ENCODE data around the gene TBC1D10B.
"Not testable (repeated sequence)": the region's sequence is repeated elsewhere in the genome, so short reads cannot be mapped to it uniquely, and the experiment has no call there.

The TBC1D10B gene

DNA sequence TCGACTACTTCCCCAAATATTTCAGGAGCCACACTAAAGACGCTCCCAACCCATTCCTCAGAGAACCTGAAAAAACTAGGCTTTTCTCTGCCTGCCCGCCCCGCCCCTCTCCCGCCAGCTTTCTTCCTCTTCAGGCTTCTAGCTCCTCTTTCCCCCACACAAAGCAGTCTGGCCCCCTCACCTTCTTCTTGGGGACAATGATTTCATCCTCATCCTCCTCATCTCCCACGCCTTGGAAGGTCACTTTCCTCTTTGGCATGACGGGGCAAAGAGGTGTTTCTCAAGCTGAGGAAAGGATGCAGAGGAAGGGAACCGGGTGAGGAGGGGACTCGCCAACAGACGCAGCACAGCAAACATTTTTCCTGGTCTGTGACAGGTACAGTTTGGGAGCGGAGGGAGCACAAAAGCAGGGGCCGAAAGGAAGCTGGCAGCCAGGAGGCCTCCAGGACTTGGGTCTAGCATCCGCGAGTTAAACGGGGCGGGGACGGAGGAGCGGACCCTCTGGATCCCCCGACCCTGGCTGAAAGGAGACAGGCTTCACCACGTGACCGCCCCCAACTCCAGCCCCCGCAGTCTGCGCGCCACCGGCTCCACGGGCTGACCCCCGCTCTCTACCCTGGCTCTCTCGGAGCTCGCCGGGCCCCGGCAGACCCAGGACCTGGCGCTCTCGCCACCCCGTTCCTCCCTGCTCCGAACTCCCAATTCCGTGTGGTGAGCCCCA lies 15.7 kb downstream of the TBC1D10B start:
- FAIRE-seq = no peak

DNA sequence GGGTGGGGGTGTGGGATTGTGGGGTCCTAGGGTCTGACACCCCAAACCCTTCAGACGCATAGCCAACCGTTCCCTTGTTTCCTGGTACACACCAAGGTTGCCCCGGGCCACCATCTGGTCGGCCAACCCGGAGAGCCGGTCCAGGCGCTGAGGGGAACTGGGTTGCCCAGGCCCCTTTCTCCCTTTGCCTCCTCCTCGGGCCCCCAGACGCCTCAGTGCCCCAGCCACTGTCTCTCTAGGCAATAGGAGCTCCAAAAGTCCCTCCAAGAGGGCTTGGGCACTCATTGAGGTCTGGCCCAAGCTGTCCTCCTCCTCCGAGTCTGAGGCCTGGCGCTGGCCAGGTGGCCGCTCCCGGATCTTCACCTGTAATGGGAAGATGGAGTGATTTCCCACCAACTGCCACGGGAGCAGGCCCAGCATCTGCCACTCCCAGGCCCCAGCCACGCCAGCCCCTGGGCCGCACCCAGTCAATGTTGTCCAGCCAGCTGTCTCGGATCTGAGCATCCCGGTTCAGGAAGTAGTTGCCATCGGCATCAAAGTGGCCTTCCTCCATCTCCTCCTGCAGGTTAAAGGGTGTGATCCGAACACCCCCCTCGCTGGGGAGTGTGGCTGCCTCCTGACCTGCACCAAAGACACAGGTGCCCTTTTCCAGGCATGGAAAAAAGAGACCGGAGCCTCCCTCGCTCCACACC lies 16.7 kb downstream of the TBC1D10B start:
- no peak for FAIRE-seq

DNA sequence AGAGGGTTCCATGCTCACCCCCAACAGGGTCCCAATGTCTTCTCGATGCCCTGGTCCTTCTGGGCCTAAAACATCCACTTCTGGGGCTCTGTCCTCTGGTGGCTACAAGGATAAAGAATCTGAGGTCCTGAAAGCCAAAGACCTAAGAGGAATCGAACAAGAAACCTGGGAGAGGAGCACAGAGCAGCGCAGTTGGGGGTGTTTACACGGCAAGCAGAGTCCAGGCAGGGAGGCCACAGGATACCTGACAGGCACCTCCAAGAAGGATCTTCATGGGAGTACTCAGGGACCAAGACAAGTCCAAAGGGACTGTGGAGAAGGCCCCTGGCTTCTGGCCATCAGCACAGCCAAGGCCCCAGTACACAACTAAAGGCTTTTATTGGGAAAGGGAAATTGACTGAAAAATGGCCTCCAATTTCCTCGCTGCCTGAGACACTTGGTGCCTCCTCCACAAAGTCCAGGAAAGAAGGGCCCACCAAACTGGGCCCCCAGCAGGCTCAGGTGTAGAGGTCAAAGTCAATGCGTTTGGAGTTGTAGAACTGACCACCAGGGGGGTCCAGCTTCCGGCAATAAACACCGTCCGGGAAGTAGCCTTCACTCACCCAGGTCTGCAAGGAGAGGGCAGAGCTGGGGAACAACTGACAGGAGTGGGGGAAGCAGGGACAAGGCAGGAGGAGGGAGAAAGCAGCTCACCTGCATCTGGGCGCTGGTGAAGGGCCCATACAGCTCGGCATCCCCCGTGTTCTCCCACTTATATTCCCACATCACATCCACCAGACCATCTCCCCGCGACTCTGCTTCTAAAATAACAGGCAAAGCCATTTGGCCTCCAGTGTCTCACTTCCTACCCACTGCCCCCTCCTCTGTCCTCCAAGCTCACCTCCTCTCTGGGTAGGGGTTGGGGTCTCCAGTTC lies 17.5 kb downstream of the TBC1D10B start:
- no peak for FAIRE-seq

DNA sequence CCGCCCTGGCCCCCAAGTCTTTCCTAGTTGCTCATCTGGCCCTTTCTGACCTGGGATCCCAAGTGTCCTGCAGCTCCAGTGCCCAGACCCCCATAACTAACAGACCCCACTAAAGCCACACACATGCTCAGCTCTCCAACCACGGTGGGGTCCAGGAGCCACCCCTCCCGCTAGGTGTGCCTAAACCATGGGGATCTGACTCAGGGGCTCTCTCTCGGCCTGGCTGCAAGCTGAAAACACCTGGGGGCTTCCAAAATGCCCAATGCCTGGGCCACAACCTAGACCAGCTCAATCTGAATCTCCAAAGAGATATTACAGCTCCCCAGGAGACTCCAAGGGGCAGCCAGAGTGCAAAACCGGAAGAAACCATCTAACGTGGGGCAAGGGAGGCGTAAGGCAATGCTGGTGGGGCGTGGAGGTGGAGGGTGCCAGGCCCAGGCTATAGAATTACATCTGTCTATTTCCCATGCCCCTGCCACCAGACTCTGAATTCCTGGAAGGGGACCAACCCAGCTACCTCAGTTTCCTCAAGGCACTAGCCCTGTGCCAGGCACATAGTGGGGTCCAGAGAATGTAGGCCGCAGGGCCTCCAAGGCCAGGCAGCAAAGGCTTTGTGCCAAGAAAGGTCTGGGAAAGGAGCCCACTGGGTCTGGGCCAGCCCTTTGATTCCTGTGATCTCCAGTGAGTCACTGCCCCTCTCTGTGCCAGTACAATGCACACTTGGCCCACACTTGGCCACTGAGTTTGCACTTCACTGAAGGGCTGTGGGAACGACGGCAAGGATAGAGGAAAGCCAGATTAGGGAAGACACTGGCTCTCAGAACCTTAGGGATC lies 18.5 kb downstream of the TBC1D10B start:
- FAIRE-seq = no peak

DNA sequence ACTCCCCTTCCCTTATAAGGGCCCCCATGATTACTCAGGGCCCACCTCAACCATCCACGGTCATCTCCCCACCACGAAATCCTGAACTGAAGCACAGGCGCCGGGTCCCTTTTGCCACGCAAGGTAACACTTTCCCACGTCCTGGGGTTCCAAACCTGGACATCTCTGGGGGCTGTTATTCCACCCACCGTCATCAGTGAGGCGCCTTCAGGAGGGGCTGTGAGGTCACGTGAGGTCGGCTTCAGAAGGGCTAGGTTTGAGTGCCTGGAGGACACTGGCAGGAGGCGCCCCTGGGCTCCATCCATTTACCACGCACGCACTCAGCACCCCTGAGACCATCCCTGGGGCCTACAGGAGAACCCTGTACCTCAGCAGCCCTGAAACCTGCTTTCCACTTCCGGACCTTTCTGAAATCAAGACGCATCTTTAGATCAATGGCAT lies 19.3 kb downstream of the TBC1D10B start:
- no peak for FAIRE-seq

DNA sequence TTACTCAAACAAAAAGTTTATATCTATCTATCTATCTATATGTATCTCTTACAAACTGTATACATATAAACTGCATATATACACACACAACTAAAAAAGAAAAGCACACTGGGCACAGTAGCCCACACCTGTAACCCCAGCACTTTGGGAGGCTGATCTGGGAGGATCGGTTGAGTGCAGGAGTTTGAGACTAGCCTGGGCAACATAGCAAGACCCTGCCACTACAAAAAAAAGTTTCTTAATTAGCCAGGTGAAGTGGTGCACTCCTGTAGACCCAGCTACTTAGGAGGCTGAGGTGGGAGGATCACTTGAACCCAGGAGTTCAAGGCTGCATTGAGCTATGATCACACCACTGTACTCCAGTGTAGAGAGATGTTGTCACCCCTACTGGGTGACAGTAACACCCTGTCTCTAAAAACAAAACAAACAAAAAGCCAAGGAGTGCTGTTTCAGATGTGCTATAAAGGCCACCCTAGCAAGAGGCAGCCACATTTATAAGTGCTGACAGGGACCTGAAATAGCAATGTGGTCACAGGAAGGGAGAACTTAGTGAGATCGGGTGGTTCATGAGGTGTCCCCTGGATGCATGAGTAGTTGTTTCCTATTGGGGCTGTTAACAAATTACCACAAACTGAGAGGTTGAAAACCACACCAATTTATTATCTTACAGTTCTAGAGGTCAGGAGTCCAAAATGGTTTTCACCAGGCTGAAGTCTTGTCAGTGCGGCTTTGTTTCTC lies 20.0 kb downstream of the TBC1D10B start:
- FAIRE-seq = no peak

DNA sequence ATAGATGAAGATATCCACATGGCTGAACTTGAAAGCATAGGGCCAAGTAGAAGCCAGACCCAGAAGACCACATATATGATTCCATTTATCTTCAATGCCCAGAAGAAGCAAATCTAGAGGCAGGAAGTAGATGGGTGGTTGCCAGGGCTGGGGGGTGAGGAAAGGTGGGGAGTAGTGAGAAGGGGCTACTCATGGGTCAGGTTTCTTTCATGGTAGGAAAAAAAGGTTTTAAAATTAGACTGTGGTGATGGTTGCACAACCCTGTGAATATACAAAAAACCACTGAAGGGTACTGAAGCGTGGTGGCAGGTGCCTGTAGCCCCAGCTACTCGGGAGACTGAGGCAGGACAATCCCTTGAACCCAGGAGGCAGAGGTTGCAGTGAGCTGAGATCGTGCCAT lies 20.6 kb downstream of the TBC1D10B start:
- FAIRE-seq = no peak

DNA sequence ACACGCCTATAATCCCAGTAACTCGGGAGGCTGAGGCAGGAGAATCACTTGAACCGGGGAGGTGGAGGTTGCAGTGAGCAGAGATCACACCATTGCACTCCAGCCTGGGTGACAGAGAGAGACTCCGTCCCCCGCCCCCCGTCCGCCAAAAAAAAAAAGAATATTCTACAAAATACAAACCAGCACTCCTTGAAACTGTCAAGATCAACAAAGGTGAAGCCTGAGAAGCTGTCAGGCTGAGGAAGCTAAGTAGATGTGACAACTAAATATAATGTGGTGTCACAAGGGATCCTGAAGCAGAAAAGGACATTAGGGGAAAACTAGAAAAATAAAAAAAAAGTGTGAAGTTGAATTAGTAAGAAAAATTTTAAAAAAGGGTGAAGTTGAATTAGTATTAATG lies 21.4 kb downstream of the TBC1D10B start:
- FAIRE-seq = no peak

DNA sequence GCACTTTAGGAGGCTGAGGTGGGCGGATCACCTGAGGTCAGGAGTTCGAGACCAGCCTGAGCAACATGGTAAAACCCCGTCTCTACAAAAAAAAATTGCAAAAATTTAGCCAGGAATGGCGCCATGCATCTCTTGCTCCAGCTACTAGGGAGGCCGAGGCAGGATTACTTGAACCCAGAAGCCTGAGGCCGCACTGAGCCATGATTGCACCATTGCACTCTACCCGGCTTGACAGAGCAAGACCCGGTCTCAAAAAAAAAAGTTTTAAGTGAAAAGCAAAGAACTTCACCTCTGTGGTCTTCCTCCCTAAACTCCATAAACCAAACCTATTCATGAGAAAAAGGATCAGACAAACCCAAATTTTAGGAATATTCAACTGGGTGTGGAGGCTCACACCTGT lies 22.2 kb downstream of the TBC1D10B start:
- no peak for FAIRE-seq

DNA sequence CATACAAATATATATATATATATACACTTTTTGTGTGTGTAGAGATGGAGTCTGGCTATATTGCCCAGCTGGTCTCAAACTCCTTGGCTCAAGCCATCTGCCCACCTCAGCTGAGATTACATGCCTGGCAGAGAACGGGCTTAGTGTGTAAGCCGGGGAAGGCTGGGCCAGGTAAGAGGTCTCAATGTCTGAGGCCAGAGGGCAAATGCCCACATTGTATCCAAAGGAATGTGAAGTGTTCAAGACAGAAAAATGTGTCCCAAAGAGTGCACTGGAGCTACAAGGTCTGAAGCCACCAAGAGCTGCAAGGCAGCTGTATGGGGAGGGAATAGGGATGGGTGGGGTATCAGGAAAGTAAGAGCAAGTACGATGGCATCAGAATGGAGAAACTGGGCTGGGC lies 24.0 kb downstream of the TBC1D10B start:
- no peak for FAIRE-seq

DNA sequence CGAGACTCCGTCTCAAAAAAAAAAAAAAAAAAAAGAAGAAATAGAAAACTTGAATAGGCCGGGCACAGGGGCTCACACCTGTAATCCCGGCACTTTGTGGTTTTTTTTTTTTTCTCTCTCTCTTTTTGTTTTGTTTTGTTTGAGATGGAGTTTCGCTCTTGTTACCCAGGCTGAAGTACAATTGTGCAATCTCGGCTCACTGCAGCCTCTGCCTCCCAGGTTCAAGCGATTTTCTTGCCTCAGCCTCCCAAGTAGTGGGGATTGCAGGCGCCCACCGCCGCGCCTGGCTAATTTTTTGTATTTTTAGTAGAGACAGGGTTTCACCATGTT lies 26.8 kb downstream of the TBC1D10B start:
- FAIRE-seq = not testable (repeated sequence)

DNA sequence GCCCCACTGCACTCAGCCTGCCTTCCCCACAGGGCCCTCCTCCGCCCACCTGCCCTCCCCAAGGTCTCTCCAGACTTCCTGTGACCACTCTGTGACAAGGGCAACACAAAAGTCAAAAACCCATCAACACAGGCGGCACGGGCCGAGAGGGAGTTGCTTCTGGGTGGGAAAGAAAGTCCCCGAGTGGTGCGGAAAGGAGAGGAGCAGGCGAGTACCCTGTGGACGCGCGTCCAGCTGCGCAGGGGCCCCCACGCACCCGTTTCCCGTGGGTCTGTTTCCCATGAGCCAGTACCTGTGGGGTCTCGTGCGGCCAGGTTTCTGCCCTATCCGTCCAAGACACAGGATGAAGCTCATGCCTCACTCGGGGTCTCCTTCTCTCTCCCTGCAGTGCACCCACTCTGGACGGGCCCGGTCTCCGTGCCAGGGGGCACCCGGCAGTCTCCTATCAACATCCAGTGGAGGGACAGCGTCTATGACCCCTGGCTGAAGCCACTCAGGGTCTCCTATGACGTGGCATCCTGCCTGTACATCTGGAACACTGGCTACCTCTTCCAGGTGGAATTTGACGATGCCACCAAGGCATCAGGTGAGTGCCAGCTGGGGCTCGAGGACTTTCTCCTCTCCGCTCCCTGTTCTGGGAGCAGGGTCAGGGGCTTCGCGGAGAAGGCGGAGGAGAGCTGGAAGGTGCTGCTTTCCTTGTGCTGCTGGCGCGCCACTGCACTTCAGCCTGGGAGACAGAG lies 27.4 kb downstream of the TBC1D10B start:
- FAIRE-seq = no peak

DNA sequence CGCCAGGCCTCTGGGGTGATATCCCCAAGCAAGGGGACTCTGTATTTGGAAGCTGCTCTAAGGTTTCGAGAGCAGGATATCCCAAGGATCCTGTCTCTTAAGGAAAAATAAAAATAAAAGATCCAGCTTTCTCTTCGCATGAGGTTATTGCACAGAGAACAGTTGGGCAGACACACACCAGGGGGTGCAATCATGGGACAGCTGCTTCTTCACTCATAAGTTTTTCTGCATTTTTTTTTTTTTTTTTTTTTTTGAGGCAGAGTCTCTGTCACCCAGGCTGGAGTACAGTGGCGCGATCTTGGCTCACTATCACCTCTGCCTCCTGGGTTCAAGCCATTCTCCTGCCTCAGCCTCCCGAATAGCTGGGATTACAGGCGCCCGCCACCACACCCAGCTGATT lies 28.3 kb downstream of the TBC1D10B start:
- not testable (repeated sequence) for FAIRE-seq

DNA sequence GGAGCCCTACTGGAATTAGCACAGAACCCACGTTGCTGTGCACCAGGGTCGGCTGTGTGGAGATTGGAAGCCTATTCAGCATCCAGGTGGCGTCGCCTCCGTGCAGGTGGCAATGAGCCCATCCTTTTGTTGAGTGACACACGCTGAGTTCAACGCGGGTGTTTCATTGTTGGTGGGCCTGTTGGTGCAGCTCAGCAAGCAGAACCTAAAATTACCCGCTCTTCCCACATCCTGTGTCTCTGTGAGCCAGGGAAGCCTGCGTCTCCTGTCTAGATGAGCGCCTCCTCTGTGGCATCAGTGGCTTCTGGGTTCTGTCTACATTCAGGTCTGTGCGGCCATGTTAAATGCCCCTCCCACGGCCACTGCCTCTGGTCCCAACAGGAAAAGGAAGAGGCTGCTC lies 29.7 kb downstream of the TBC1D10B start:
- no peak for FAIRE-seq

DNA sequence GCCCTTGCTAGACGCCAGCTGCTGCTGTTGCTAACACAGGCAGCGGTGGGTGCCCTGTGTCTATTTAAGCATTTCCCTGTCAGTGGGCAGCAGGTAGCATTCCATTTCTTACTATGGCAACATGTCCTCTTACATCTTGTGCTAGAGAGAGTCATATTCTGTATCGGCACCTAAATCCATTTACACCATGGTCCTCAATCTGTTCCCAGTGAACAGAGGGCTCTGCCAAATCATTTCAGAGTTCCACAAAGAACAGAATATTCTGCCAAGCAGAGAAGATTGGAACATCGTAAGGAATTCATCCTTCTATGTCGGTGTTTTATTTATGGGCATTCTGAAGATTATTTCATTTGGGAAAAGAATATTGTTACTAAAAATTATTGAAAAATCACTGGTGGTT lies 31.6 kb downstream of the TBC1D10B start:
- FAIRE-seq = not testable (repeated sequence)

DNA sequence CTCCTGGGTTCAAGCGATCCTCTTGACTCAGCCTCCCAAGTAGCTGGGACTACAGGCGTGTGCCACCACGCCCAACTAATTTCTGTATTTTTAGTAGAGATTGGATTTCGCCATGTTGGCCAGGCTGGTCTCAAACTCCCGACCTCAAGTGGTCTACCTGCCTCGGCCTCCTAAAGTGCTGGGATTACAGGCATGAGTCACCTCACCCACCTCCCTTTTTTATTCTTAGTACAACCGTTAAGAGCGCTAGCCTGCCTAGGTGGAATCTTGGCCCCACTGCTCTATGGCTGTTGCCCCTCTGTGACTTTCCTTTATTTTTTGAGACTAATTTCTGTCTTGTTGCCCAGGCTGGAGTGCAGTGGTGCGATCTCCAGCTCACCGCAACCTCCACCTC lies 32.3 kb downstream of the TBC1D10B start:
- FAIRE-seq = not testable (repeated sequence)

DNA sequence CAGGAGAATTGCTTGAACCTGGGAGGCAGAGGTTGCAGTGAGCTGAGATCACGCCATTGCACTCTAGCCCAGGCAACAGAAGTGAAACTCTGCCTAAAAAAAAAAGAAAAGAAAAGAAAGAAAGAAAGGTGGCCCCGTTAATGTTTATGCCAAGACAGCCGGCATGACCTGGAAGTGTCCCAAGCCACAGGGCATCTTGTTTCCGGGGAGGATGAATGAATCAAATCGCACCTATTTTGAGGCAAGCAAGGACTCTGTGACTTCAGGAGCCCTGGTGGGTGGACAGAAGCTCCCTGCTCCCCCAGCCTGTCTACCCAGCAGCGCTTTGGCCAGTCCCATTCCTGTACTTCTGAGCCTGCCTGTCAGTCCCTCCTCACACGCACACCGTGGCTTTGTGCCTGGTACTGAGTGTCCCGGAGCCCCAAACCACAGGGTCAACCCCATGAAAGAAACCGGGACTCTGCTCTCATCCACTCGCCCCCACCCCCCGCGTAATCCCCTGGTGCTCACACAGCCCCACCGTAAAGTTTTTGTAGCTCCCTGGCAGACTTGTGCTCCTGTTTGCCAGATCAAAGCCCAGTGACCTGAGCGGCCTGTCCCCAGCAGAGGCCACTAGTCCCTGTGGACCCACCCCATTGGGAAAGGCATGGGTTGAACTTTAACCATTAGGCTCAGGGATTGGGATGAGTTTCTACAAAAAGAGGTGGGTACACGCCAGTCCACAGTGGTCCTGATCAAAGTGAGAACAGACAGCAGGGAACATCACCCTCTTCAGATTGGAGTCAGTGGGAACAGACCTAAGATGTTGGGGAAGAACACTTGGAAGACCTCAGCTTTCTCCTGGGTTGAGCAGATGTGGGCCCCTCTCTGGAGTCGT lies 34.5 kb downstream of the TBC1D10B start:
- FAIRE-seq = no peak

DNA sequence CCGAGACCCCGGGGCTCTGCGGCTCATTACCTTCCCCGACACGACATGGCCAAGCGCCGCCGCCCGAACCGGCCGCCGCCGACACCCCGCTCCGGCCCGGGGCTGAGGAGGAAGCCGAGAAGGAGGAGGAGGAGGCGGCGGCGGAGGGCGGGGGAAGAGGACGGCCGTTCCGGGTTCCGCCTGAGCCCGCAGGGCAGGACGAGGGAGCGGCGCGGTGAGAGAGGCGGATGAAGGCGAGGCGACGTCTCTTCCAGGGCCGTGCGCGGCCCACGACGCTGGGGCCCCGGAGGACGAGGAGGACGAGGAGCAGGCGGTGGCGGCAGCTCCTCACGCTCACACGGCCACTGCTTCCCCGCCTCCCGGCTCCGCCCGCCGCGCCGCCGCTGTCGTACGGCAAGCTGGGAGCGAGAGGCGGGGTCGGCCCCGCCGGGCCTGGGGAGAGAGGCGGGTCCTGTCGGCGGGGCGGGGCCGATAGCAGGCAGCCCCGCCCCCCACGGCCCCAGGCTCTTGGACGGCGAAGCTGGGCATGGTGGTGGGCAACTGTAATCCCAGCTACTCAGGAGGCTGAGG lies 35.2 kb downstream of the TBC1D10B start:
- FAIRE-seq = not testable (repeated sequence)

DNA sequence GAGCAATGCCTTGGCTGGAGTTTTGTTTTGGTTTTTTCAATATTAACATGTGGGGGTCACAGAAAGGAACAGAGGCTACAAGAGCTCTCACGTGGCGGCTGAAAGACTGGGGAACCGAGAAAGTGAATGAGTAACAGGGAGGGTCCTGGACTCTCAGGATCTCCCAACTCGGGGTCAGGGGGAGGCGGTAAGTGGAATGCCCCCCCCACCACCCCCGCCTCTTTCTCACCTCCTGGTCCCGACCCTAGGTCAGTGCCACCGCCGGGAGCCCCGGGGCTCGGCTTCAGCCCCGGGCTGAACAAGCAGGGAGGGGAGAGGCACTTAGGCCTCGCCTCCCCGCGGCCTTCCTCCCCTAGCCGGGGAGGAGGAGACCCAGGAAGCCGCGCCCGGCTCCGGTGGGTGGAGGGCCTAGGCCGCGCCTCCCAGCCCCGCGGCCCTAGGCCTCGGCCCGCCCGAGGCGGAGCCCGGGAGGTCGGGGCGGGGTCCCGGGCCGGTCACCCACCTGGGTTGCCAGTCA lies 35.8 kb downstream of the TBC1D10B start:
- not testable (repeated sequence) for FAIRE-seq

DNA sequence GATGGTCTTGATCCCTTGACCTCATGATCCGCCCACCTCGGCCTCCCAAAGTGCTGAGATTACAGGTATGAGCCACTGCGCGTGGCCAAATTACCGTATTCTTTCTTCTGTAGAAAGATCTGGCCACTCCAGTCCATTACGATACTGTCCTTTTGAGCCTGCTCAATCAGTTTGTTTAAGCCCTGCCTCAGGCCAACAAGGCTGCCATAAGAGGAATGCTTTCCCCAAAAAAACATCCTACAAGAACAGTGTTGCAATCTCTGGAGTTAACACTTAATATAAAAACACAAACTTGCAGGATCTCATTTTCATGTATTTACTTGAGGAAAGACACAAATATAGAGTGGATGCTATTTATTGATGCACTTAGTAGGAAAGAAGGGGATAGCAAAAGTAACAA lies 46.1 kb downstream of the TBC1D10B start:
- FAIRE-seq = not testable (repeated sequence)
